ENCODE data around the gene PIP5K1B. TPM values are rescaled to one million over a fixed set of nuclear protein-coding genes. Genes with fewer than 3 reads are reported as not detected.

PIP5K1B gene
- total and polyA plus RNA-seq, 2 donors (not counting 1 experiment from before 2014, with no cell fraction given) = under 0.01 to 0.03 TPM

- Histone ChIP-seq H2AFZ (ENCODE audit: low read length) (no peak overlapping the region), H3K27me3 (ENCODE audit: control insufficient read depth, insufficient read depth, low read length) (no peaks in the 10 kb centered on the region)
These were observed 45.2 kb downstream of the PIP5K1B start for GRCh38 chr9:68750255-68750654.

GRCh38 chr9:68750786-68751185 is 45.7 kb downstream of the PIP5K1B start:
- TF ChIP-seq CTCF (conservative IDR thresholded peaks at IDR 0.05 in 1 of 2, IDR thresholded peaks at IDR 0.05 in 1 of 2; ENCODE audit: low read depth in 1 of 2, low read length in 2 of 2) (no peak), EZH2 (IDR thresholded peaks at IDR 0.05; ENCODE audit: low read length, missing control alignments) (no peak)
- DNase-seq (ENCODE audit: low read depth in 2 of 2) = no peak
- Histone ChIP-seq H2AFZ (ENCODE audit: low read length) (no peak overlapping the region), H3K27ac (ENCODE audit: insufficient read depth, low read length) (no peak overlapping the region), H3K4me1 (ENCODE audit: control insufficient read depth, extremely low read depth, insufficient read depth, low read length) (no peaks in the 10 kb centered on the region), H3K27me3 (ENCODE audit: control insufficient read depth, insufficient read depth, low read length) (no peaks in the 10 kb centered on the region), H3K36me3 (ENCODE audit: control insufficient read depth, insufficient read depth, low read length) (no peaks in the 10 kb centered on the region), H3K4me3 (replicated peaks in 1 of 4; ENCODE audit: control extremely low read depth in 1 of 4, insufficient read depth in 1 of 4, low read depth in 3 of 4, low read length in 4 of 4) (no peak overlapping the region), H3K79me2 (ENCODE audit: control insufficient read depth, insufficient read depth, low read length) (no peaks in the 10 kb centered on the region), H3K9ac (ENCODE audit: insufficient read depth, low read length) (no peak overlapping the region), H3K4me2 (ENCODE audit: extremely low read depth, insufficient read depth, low read length) (no peak overlapping the region), H4K20me1 (ENCODE audit: control insufficient read depth, extremely low read depth, insufficient read depth, low read length) (no peaks in the 10 kb centered on the region), H3K9me3 (ENCODE audit: control insufficient read depth, insufficient read depth, low read depth, low read length) (no peaks in the 10 kb centered on the region)

More at GRCh38 chr9:68750255-68750654, 45.2 kb downstream of the PIP5K1B start:
- no peak overlapping the region for H3K27ac ChIP-seq (ENCODE audit: insufficient read depth, low read length)
- TF ChIP-seq CTCF (conservative IDR thresholded peaks at IDR 0.05 in 1 of 2, IDR thresholded peaks at IDR 0.05 in 1 of 2; ENCODE audit: low read depth in 1 of 2, low read length in 2 of 2) = no peak
- no peak for TF ChIP-seq EZH2 (IDR thresholded peaks at IDR 0.05; ENCODE audit: low read length, missing control alignments)
- no peaks in the 10 kb centered on the region for H3K9me3 ChIP-seq (ENCODE audit: control insufficient read depth, insufficient read depth, low read depth, low read length)
- H3K4me3 ChIP-seq (replicated peaks in 1 of 4; ENCODE audit: control extremely low read depth in 1 of 4, insufficient read depth in 1 of 4, low read depth in 3 of 4, low read length in 4 of 4) = no peak overlapping the region
- DNase-seq (ENCODE audit: low read depth in 2 of 2) = no peak
- H3K9ac ChIP-seq (ENCODE audit: insufficient read depth, low read length) = no peak overlapping the region
- no peak overlapping the region for H3K4me2 ChIP-seq (ENCODE audit: extremely low read depth, insufficient read depth, low read length)
- no peaks in the 10 kb centered on the region for H4K20me1 ChIP-seq (ENCODE audit: control insufficient read depth, extremely low read depth, insufficient read depth, low read length)
- no peaks in the 10 kb centered on the region for H3K79me2 ChIP-seq (ENCODE audit: control insufficient read depth, insufficient read depth, low read length)
- H3K36me3 ChIP-seq (ENCODE audit: control insufficient read depth, insufficient read depth, low read length) = no peaks in the 10 kb centered on the region
- H3K4me1 ChIP-seq (ENCODE audit: control insufficient read depth, extremely low read depth, insufficient read depth, low read length) = no peaks in the 10 kb centered on the region

- TF ChIP-seq CTCF (conservative IDR thresholded peaks at IDR 0.05 in 1 of 2, IDR thresholded peaks at IDR 0.05 in 1 of 2; ENCODE audit: low read depth in 1 of 2, low read length in 2 of 2) (no peak), EZH2 (IDR thresholded peaks at IDR 0.05; ENCODE audit: low read length, missing control alignments) (no peak)
- Histone ChIP-seq H4K20me1 (ENCODE audit: control insufficient read depth, extremely low read depth, insufficient read depth, low read length) (no peaks in the 10 kb centered on the region), H2AFZ (ENCODE audit: low read length) (no peak overlapping the region), H3K79me2 (ENCODE audit: control insufficient read depth, insufficient read depth, low read length) (no peaks in the 10 kb centered on the region), H3K4me1 (ENCODE audit: control insufficient read depth, extremely low read depth, insufficient read depth, low read length) (no peaks in the 10 kb centered on the region), H3K4me2 (ENCODE audit: extremely low read depth, insufficient read depth, low read length) (no peak overlapping the region), H3K27me3 (ENCODE audit: control insufficient read depth, insufficient read depth, low read length) (no peaks in the 10 kb centered on the region), H3K4me3 (replicated peaks in 1 of 4; ENCODE audit: control extremely low read depth in 1 of 4, insufficient read depth in 1 of 4, low read depth in 3 of 4, low read length in 4 of 4) (no peak overlapping the region), H3K9ac (ENCODE audit: insufficient read depth, low read length) (no peak overlapping the region), H3K27ac (ENCODE audit: insufficient read depth, low read length) (no peak overlapping the region), H3K36me3 (ENCODE audit: control insufficient read depth, insufficient read depth, low read length) (no peaks in the 10 kb centered on the region), H3K9me3 (ENCODE audit: control insufficient read depth, insufficient read depth, low read depth, low read length) (no peaks in the 10 kb centered on the region)
- DNase-seq (ENCODE audit: low read depth in 2 of 2) = peak in 1 of 2 donors; percentile 6
These were observed 46.5 kb downstream of the PIP5K1B start for GRCh38 chr9:68751556-68751955.

All from fibroblast of lung (primary cell).